Mesendoderm (in vitro differentiated cells): Measurements from ENCODE around the gene ARRDC1.

Experiments
- DNase-seq: peaks from one replicate; pipeline ENCODE4 v3.0.0; 2013
- H2AK5ac ChIP-seq: 2 replicates; pipeline ENCODE4 v1.6.1; 2013; ENCODE audit warnings: low read length, inconsistent platforms
- H2BK120ac ChIP-seq: 2 replicates; pipeline ENCODE4 v1.6.1; 2013; ENCODE audit warnings: low read depth, mild to moderate bottlenecking, low read length, moderate library complexity, mixed read lengths
- H2BK15ac ChIP-seq: replicated peaks from 2 replicates; pipeline ENCODE4 v1.6.1; 2013; ENCODE audit warnings: low read depth, mild to moderate bottlenecking, moderate library complexity
- H2BK5ac ChIP-seq: 2 replicates; pipeline ENCODE4 v1.6.1; 2013; ENCODE audit warnings: low read length, inconsistent platforms
- H3K18ac ChIP-seq: 2 replicates; pipeline ENCODE4 v1.6.1; 2013; ENCODE audit warnings: mild to moderate bottlenecking, low read length, mixed read lengths
- H3K23ac ChIP-seq: one replicate; pipeline ENCODE4 v1.6.1; 2013; ENCODE audit warnings: low read length
- H3K27ac ChIP-seq: 2 replicates; pipeline ENCODE4 v1.5.1; 2013; ENCODE audit warnings: low read depth, mild to moderate bottlenecking, inconsistent platforms, low read length, moderate library complexity
- H3K27me3 ChIP-seq: 2 replicates; pipeline ENCODE4 v1.6.1; 2013; ENCODE audit warnings: low read length, control low read depth, mild to moderate bottlenecking, inconsistent platforms; ENCODE audit not compliant: insufficient read depth, poor library complexity
- H3K36me3 ChIP-seq: 2 replicates; pipeline ENCODE4 v1.6.1; 2013; ENCODE audit warnings: low read length, inconsistent platforms; ENCODE audit not compliant: control insufficient read depth, insufficient read depth
- H3K4ac ChIP-seq: one replicate; pipeline ENCODE4 v1.6.1; 2013; ENCODE audit warnings: low read depth, mild to moderate bottlenecking, low read length, moderate library complexity
- H3K4me1 ChIP-seq: 2 replicates; pipeline ENCODE4 v1.6.1; 2013; ENCODE audit warnings: low read depth, low read length, inconsistent platforms; ENCODE audit not compliant: control insufficient read depth
- H3K4me2 ChIP-seq: 2 replicates; pipeline ENCODE4 v1.6.1; 2013; ENCODE audit warnings: low read length
- H3K4me3 ChIP-seq: 2 replicates; pipeline ENCODE4 v1.5.1; 2013; ENCODE audit warnings: mild to moderate bottlenecking, low read length
- H3K56ac ChIP-seq: one replicate; pipeline ENCODE4 v1.6.1; 2013; ENCODE audit warnings: low read length
- H3K79me1 ChIP-seq: 2 replicates; pipeline ENCODE4 v1.6.1; 2013; ENCODE audit warnings: low read length, inconsistent platforms
- H3K79me2 ChIP-seq: 2 replicates; pipeline ENCODE4 v1.6.1; 2013; ENCODE audit warnings: mild to moderate bottlenecking, low read length; ENCODE audit not compliant: control insufficient read depth, insufficient read depth
- H3K9ac ChIP-seq: 2 replicates; pipeline ENCODE4 v1.6.1; 2013; ENCODE audit warnings: low read length, inconsistent platforms
- H4K5ac ChIP-seq: one replicate; pipeline ENCODE4 v1.6.1; 2013; ENCODE audit warnings: low read length
- H4K8ac ChIP-seq: one replicate; pipeline ENCODE4 v1.6.1; 2013; ENCODE audit warnings: low read depth, mild to moderate bottlenecking, control low read depth, low read length, moderate library complexity
- whole genome bisulfite sequencing: extraction: QIAGEN DNeasy Blood & Tissue Kit; methylation state at CpG from one replicate; pipeline ENCODE4 v1.1.7; 2013; ENCODE audit warnings: low lambda C conversion rate, missing lambda C conversion rate; ENCODE audit not compliant: insufficient coverage; ENCODE audit errors: extremely low coverage; 5-methylcytosine and 5-hydroxymethylcytosine counted together

ARRDC1 gene

GRCh38 chr9:137582286-137582860 lies 23.1 kb upstream of the ARRDC1 start:
- H3K18ac ChIP-seq, result no peak overlapping the region
- peaks cover 5% of the 10 kb centered on the region for H3K79me1 ChIP-seq
- H3K4ac ChIP-seq, result no peak overlapping the region
- no peak overlapping the region for H2BK5ac ChIP-seq
- no peak overlapping the region for H3K23ac ChIP-seq
- no peaks in the 10 kb centered on the region for H3K27me3 ChIP-seq
- H2AK5ac ChIP-seq, result no peak overlapping the region
- H4K5ac ChIP-seq, result no peak overlapping the region
- H3K9ac ChIP-seq, result no peak overlapping the region
- no peak overlapping the region for H3K4me3 ChIP-seq
- DNase-seq, result peak; percentile 37
- H3K4me2 ChIP-seq, result no peak overlapping the region
- no peak overlapping the region for H2BK15ac ChIP-seq
- H3K79me2 ChIP-seq, result peaks cover 9% of the 10 kb centered on the region
- H3K56ac ChIP-seq, result no peak overlapping the region
- H3K4me1 ChIP-seq, result peaks cover 2% of the 10 kb centered on the region
- no peak overlapping the region for H4K8ac ChIP-seq
- no CpG with 5 or more reads among the region's 20 CpGs for WGBS
- H3K27ac ChIP-seq, result no peak overlapping the region
- H3K36me3 ChIP-seq, result peaks cover 16% of the 10 kb centered on the region
- no peak overlapping the region for H2BK120ac ChIP-seq

DNA sequence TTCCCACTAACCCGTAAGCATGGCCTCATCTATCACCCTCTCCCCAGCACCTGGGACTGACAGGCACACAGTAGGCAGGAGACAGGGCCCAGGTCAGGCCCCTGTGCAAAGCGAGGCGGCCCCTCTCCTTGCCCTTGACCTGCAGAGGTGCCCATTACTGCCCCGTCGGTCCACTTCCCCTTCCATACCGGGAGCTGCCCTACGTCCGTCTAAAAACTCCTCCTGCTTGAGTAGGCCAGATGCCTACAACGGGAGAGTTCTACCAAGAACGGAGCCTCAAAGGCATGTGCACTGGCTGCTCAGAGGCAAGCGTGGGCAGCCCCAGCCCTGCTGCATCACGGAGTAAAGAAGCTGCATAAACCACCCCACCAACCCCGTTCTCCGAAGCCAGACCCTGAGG lies 22.1 kb upstream of the ARRDC1 start:
- Histone ChIP-seq H4K8ac (no peak overlapping the region), H2AK5ac (no peak overlapping the region), H3K18ac (no peak overlapping the region), H3K4me3 (no peak overlapping the region), H3K4ac (no peak overlapping the region), H2BK120ac (no peak overlapping the region), H3K79me1 (peaks cover 6% of the 10 kb centered on the region), H3K27me3 (no peaks in the 10 kb centered on the region), H4K5ac (no peak overlapping the region), H3K4me2 (no peak overlapping the region), H2BK15ac (no peak overlapping the region), H3K56ac (no peak overlapping the region), H3K36me3 (peaks cover 20% of the 10 kb centered on the region), H3K4me1 (no peaks in the 10 kb centered on the region), H3K79me2 (peaks cover under 1% of the 10 kb centered on the region), H2BK5ac (no peak overlapping the region), H3K23ac (no peak overlapping the region), H3K27ac (no peak overlapping the region), H3K9ac (no peak overlapping the region)
- DNase-seq, result no peak
- WGBS, result no CpG with 5 or more reads among the region's 14 CpGs

GRCh38 chr9:137583957-137584356 lies 21.5 kb upstream of the ARRDC1 start:
- Histone ChIP-seq H3K79me2 (peaks cover 5% of the 10 kb centered on the region), H3K23ac (no peak overlapping the region), H2BK120ac (no peak overlapping the region), H3K27ac (no peak overlapping the region), H2AK5ac (no peak overlapping the region), H3K4me3 (no peak overlapping the region), H3K36me3 (peaks cover 23% of the 10 kb centered on the region), H4K5ac (no peak overlapping the region), H2BK5ac (no peak overlapping the region), H3K18ac (no peak overlapping the region), H2BK15ac (no peak overlapping the region), H3K56ac (no peak overlapping the region), H3K9ac (no peak overlapping the region), H3K4ac (no peak overlapping the region), H3K79me1 (peaks cover 12% of the 10 kb centered on the region), H3K27me3 (no peaks in the 10 kb centered on the region), H4K8ac (no peak overlapping the region), H3K4me1 (no peaks in the 10 kb centered on the region), H3K4me2 (no peak overlapping the region)
- no CpG with 5 or more reads among the region's 8 CpGs for WGBS
- DNase-seq, result no peak

DNA sequence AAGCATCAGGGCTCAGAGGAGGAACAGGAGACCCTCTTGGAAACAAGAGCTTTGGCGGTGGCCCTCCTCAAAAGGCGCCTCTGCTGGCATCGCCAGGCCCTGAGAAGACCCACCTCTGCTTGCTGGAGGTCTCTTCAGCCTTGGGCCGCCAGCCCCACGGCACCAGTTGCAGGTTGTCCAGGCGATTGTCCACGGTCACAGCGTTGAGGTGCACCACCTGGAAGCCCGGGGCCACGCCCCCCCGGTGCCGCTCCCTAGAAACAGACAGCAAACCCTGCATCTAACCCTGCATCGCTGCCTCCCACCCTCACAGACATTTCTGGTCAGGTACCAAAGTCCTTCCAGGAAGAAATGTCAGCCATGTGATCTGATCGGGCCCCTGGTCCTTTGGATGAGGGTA lies 18.6 kb upstream of the ARRDC1 start:
- H2BK15ac ChIP-seq, result no peak overlapping the region
- no peak overlapping the region for H3K23ac ChIP-seq
- H3K79me2 ChIP-seq, result peaks cover 12% of the 10 kb centered on the region
- H3K36me3 ChIP-seq, result peaks cover 23% of the 10 kb centered on the region
- H3K9ac ChIP-seq, result no peak overlapping the region
- H2AK5ac ChIP-seq, result no peak overlapping the region
- no peak overlapping the region for H3K27ac ChIP-seq
- no peak overlapping the region for H3K56ac ChIP-seq
- no peak overlapping the region for H3K4me2 ChIP-seq
- no peak overlapping the region for H2BK120ac ChIP-seq
- H4K5ac ChIP-seq, result no peak overlapping the region
- DNase-seq, result no peak
- no peak overlapping the region for H2BK5ac ChIP-seq
- no peak overlapping the region for H4K8ac ChIP-seq
- no peaks in the 10 kb centered on the region for H3K27me3 ChIP-seq
- H3K4me3 ChIP-seq, result no peak overlapping the region
- peaks cover 19% of the 10 kb centered on the region for H3K79me1 ChIP-seq
- no peaks in the 10 kb centered on the region for H3K4me1 ChIP-seq
- no peak overlapping the region for H3K18ac ChIP-seq
- no CpG with 5 or more reads among the region's 14 CpGs for WGBS
- no peak overlapping the region for H3K4ac ChIP-seq

GRCh38 chr9:137588311-137588710 lies 17.2 kb upstream of the ARRDC1 start:
- Histone ChIP-seq H3K4me2 (no peak overlapping the region), H3K79me1 (peaks cover 17% of the 10 kb centered on the region), H3K4ac (no peak overlapping the region), H2BK5ac (no peak overlapping the region), H3K4me1 (no peaks in the 10 kb centered on the region), H3K27me3 (no peaks in the 10 kb centered on the region), H3K27ac (no peak overlapping the region), H2AK5ac (no peak overlapping the region), H2BK15ac (no peak overlapping the region), H3K56ac (no peak overlapping the region), H3K36me3 (peaks cover 15% of the 10 kb centered on the region), H3K79me2 (peaks cover 12% of the 10 kb centered on the region), H4K5ac (no peak overlapping the region), H3K18ac (no peak overlapping the region), H3K9ac (no peak overlapping the region), H3K23ac (no peak overlapping the region), H3K4me3 (no peak overlapping the region), H4K8ac (no peak overlapping the region), H2BK120ac (no peak overlapping the region)
- no peak for DNase-seq
- WGBS, result no CpG with 5 or more reads among the region's 13 CpGs

GRCh38 chr9:137588891-137589290 lies 16.6 kb upstream of the ARRDC1 start:
- WGBS, result no CpG with 5 or more reads among the region's 6 CpGs
- no peak overlapping the region for H3K4me2 ChIP-seq
- no peak overlapping the region for H3K4ac ChIP-seq
- no peaks in the 10 kb centered on the region for H3K27me3 ChIP-seq
- H3K36me3 ChIP-seq, result peaks cover 15% of the 10 kb centered on the region
- H2BK15ac ChIP-seq, result no peak overlapping the region
- no peak overlapping the region for H4K8ac ChIP-seq
- H3K4me1 ChIP-seq, result no peaks in the 10 kb centered on the region
- no peak overlapping the region for H2BK120ac ChIP-seq
- H3K23ac ChIP-seq, result no peak overlapping the region
- H3K56ac ChIP-seq, result peak overlapping the region; percentile 42
- no peak overlapping the region for H2AK5ac ChIP-seq
- DNase-seq, result no peak
- H4K5ac ChIP-seq, result no peak overlapping the region
- H3K4me3 ChIP-seq, result no peak overlapping the region
- H2BK5ac ChIP-seq, result no peak overlapping the region
- no peak overlapping the region for H3K27ac ChIP-seq
- no peak overlapping the region for H3K18ac ChIP-seq
- H3K79me2 ChIP-seq, result peaks cover 12% of the 10 kb centered on the region
- H3K79me1 ChIP-seq, result peaks cover 17% of the 10 kb centered on the region
- H3K9ac ChIP-seq, result peak overlapping the region; percentile 92
